CD4-positive, CD25-positive, alpha-beta regulatory T cell (primary cell): ENCODE data around the gene HMX2. TPM values are rescaled to one million over a fixed set of nuclear protein-coding genes. Genes with fewer than 3 reads are reported as not detected.
A peak's percentile ranks its signal among the peaks of the same experiment; 100 is the strongest.

Experiments
- ATAC-seq, 2 donors: fragments of 150-1000 bp; cut with Tn5 transposase; one replicate each; pipeline ENCODE4 v1.10.0; 2021; ENCODE audit warnings: low read depth in 2 of 2, moderate number of reproducible peaks in 2 of 2, moderate library complexity in 1 of 2
- DNase-seq, 3 donors: peaks; one replicate each; pipeline versions ENCODE4 v3.0.0 to v3.0.0-alpha.2; 2012 to 2022; ENCODE audit warnings: mixed read lengths in 1 of 3
- H3K27ac ChIP-seq: one replicate; pipeline ENCODE4 v1.7.0; 2013; ENCODE audit warnings: mild to moderate bottlenecking, low read length; ENCODE audit not compliant: insufficient read depth, poor library complexity, severe bottlenecking
- H3K27me3 ChIP-seq: one replicate; pipeline ENCODE4 v1.7.0; 2013; ENCODE audit warnings: low read length; ENCODE audit not compliant: control insufficient read depth, insufficient read depth
- H3K36me3 ChIP-seq: one replicate; pipeline ENCODE4 v1.7.0; 2013; ENCODE audit warnings: mild to moderate bottlenecking, low read length, moderate library complexity; ENCODE audit not compliant: control insufficient read depth, insufficient read depth
- H3K4me1 ChIP-seq: 2 replicates; pipeline ENCODE4 v1.7.0; 2013; ENCODE audit warnings: mild to moderate bottlenecking, low read length; ENCODE audit not compliant: insufficient read depth, control insufficient read depth, poor library complexity, severe bottlenecking
- H3K4me3 ChIP-seq: one replicate; pipeline ENCODE4 v1.7.0; 2013; ENCODE audit warnings: low read depth, mild to moderate bottlenecking, low read length, moderate library complexity
- H3K9me3 ChIP-seq, 2 experiments: 1 replicate in 1 of 2; 2 replicates in 1 of 2; pipeline ENCODE4 v1.7.0; 2013; ENCODE audit warnings: low read length in 2 of 2, mild to moderate bottlenecking in 1 of 2, moderate library complexity in 1 of 2; ENCODE audit not compliant: control insufficient read depth in 2 of 2
- H3K27ac Mint-ChIP-seq, 3 donors: one replicate each; pipeline ENCODE4 v1.8.0; 2020 to 2022; ENCODE audit warnings: mild to moderate bottlenecking in 3 of 3, mixed read lengths in 3 of 3, moderate library complexity in 2 of 3
- H3K27me3 Mint-ChIP-seq: one replicate; pipeline ENCODE4 v1.8.0; 2022; ENCODE audit warnings: mild to moderate bottlenecking, mixed read lengths
- H3K36me3 Mint-ChIP-seq: one replicate; pipeline ENCODE4 v1.8.0; 2020; ENCODE audit warnings: mixed read lengths
- H3K4me1 Mint-ChIP-seq, 4 donors: one replicate each; pipeline ENCODE4 v1.8.0; 2020 to 2022; ENCODE audit warnings: mixed read lengths in 4 of 4, mild to moderate bottlenecking in 1 of 4
- H3K4me3 Mint-ChIP-seq, 4 donors: one replicate each; pipeline ENCODE4 v1.8.0; 2020 to 2022; ENCODE audit warnings: mild to moderate bottlenecking in 4 of 4, mixed read lengths in 4 of 4, moderate library complexity in 3 of 4
- H3K9me3 Mint-ChIP-seq, 7 donors: one replicate each; pipeline ENCODE4 v1.8.0; 2020 to 2022; ENCODE audit warnings: mixed read lengths in 7 of 7, mild to moderate bottlenecking in 3 of 7, moderate library complexity in 2 of 7
- polyA plus RNA-seq, 4 donors: library from polyadenylated mRNA; unstranded; fragments of 300-500 nt; fragmentation: Illumina TruSeq; gene quantifications; one replicate each; pipeline ENCODE4 v1.2.3, GENCODE V29; 2021
- total RNA-seq: library from RNA; stranded (reverse); gene quantifications from one replicate; pipeline ENCODE4 v1.2.3, GENCODE V29; 2022

HMX2 gene
- total and polyA plus RNA-seq, 5 donors from 2014 or later: 0.37 TPM; not detected in 4

- H3K4me1 Mint-ChIP-seq: peaks cover 15 to 77% (median 43%) of the 10 kb centered on the region in 4 donors
- H3K27me3 Mint-ChIP-seq: peaks cover 84% of the 10 kb centered on the region
- no peak for ATAC-seq
- peak overlapping the region; percentile 66 to 86 (median 78) for H3K4me3 Mint-ChIP-seq
- H3K27me3 ChIP-seq: peaks cover 52% of the 10 kb centered on the region
- H3K36me3 ChIP-seq: no peaks in the 10 kb centered on the region
- H3K9me3 Mint-ChIP-seq: peaks cover 0 to 9% (median 0%) of the 10 kb centered on the region in 7 donors
- H3K4me1 ChIP-seq: peaks cover 88% of the 10 kb centered on the region
- H3K27ac Mint-ChIP-seq: no peak overlapping the region
- H3K4me3 ChIP-seq: no peak overlapping the region
- no peaks in the 10 kb centered on the region for H3K9me3 ChIP-seq
- H3K27ac ChIP-seq: no peak overlapping the region
- no peaks in the 10 kb centered on the region for H3K36me3 Mint-ChIP-seq
- DNase-seq: no peak
These were observed 1.7 kb upstream of the HMX2 start for GRCh38 chr10:123146013-123146893.

- peak overlapping the region; percentile 21 to 75 (median 68) for H3K4me3 Mint-ChIP-seq
- DNase-seq (no peak), ATAC-seq (no peak)
- H3K36me3 Mint-ChIP-seq: no peaks in the 10 kb centered on the region
- H3K4me1 ChIP-seq: peaks cover 88% of the 10 kb centered on the region
- H3K4me3 ChIP-seq: no peak overlapping the region
- no peaks in the 10 kb centered on the region for H3K9me3 ChIP-seq
- peaks cover 15 to 78% (median 43%) of the 10 kb centered on the region in 4 donors for H3K4me1 Mint-ChIP-seq
- H3K27ac ChIP-seq: no peak overlapping the region
- H3K9me3 Mint-ChIP-seq: peaks cover 0 to 7% (median 0%) of the 10 kb centered on the region in 7 donors
- H3K27ac Mint-ChIP-seq: no peak overlapping the region
- peaks cover 48% of the 10 kb centered on the region for H3K27me3 ChIP-seq
- H3K27me3 Mint-ChIP-seq: peaks cover 84% of the 10 kb centered on the region
- no peaks in the 10 kb centered on the region for H3K36me3 ChIP-seq
These were observed 872 bp upstream of the HMX2 start for GRCh38 chr10:123146894-123147634.

GRCh38 chr10:123148414-123149161 is 652 bp downstream of the HMX2 start:
- Histone ChIP-seq H3K27ac (no peak overlapping the region), H3K27me3 (peaks cover 42% of the 10 kb centered on the region), H3K4me1 (peaks cover 76% of the 10 kb centered on the region), H3K4me3 (no peak overlapping the region), H3K36me3 (no peaks in the 10 kb centered on the region), H3K9me3 (no peaks in the 10 kb centered on the region)
- Mint-ChIP-seq H3K27ac (peak overlapping the region in 1 of 3 donors; percentile 66), H3K9me3 (peaks cover 0 to 5% (median 0%) of the 10 kb centered on the region in 7 donors), H3K4me1 (peaks cover 14 to 76% (median 41%) of the 10 kb centered on the region in 4 donors), H3K4me3 (peak overlapping the region; percentile 51 to 88 (median 80)), H3K27me3 (peaks cover 75% of the 10 kb centered on the region), H3K36me3 (no peaks in the 10 kb centered on the region)
- peak in 1 of 3 donors; percentile 27 for DNase-seq
- no peak for ATAC-seq

GRCh38 chr10:123149162-123149567 is 1.2 kb downstream of the HMX2 start:
- H3K36me3 Mint-ChIP-seq: peaks cover 1% of the 10 kb centered on the region
- peak overlapping the region in 1 of 3 donors; percentile 66 for H3K27ac Mint-ChIP-seq
- Histone ChIP-seq H3K4me3 (no peak overlapping the region), H3K36me3 (no peaks in the 10 kb centered on the region), H3K27me3 (peaks cover 39% of the 10 kb centered on the region), H3K4me1 (peaks cover 77% of the 10 kb centered on the region), H3K9me3 (no peaks in the 10 kb centered on the region), H3K27ac (no peak overlapping the region)
- H3K4me1 Mint-ChIP-seq: peaks cover 8 to 78% (median 40%) of the 10 kb centered on the region in 4 donors
- H3K9me3 Mint-ChIP-seq: peaks cover 0 to 2% (median 0%) of the 10 kb centered on the region in 7 donors
- no peak for DNase-seq
- ATAC-seq: no peak
- H3K27me3 Mint-ChIP-seq: peaks cover 74% of the 10 kb centered on the region
- H3K4me3 Mint-ChIP-seq: peak overlapping the region; percentile 51 to 88 (median 80)

- H3K4me3 ChIP-seq: peak overlapping the region; percentile 58
- Mint-ChIP-seq H3K9me3 (peaks cover 0 to 1% (median 0%) of the 10 kb centered on the region in 7 donors), H3K4me1 (peaks cover 4 to 75% (median 36%) of the 10 kb centered on the region in 4 donors), H3K36me3 (peaks cover 3% of the 10 kb centered on the region), H3K4me3 (peak overlapping the region; percentile 83 to 95 (median 84)), H3K27ac (no peak overlapping the region), H3K27me3 (peaks cover 68% of the 10 kb centered on the region)
- DNase-seq (peak in 2 of 3 donors; percentile 55 to 64), ATAC-seq (no peak)
- peaks cover 75% of the 10 kb centered on the region for H3K4me1 ChIP-seq
- H3K36me3 ChIP-seq: no peaks in the 10 kb centered on the region
- peaks cover 36% of the 10 kb centered on the region for H3K27me3 ChIP-seq
- H3K9me3 ChIP-seq: no peaks in the 10 kb centered on the region
- no peak overlapping the region for H3K27ac ChIP-seq
These were observed 1.8 kb downstream of the HMX2 start for GRCh38 chr10:123149568-123150270.

- Mint-ChIP-seq H3K4me3 (peak overlapping the region; percentile 84 to 95 (median 89)), H3K27me3 (peaks cover 61% of the 10 kb centered on the region), H3K4me1 (peaks cover 4 to 74% (median 32%) of the 10 kb centered on the region in 4 donors), H3K27ac (no peak overlapping the region), H3K36me3 (peaks cover 3% of the 10 kb centered on the region), H3K9me3 (peaks cover 0 to 1% (median 0%) of the 10 kb centered on the region in 7 donors)
- ATAC-seq: no peak
- H3K4me3 ChIP-seq: peak overlapping the region; percentile 58
- H3K27ac ChIP-seq: no peak overlapping the region
- no peaks in the 10 kb centered on the region for H3K9me3 ChIP-seq
- H3K4me1 ChIP-seq: peaks cover 75% of the 10 kb centered on the region
- peak in 1 of 3 donors; percentile 31 for DNase-seq
- peaks cover 29% of the 10 kb centered on the region for H3K27me3 ChIP-seq
- H3K36me3 ChIP-seq: no peaks in the 10 kb centered on the region
These were observed 2.5 kb downstream of the HMX2 start for GRCh38 chr10:123150271-123150985.
